Skeletal muscle tissue (tissue), 1 donor: ENCODE results near the gene INPP5A. TPM values are rescaled to one million over a fixed set of nuclear protein-coding genes. Genes with fewer than 3 reads are reported as not detected.

Experiments
- total RNA-seq: library from RNA; depleted of rRNA; stranded (reverse); fragments of >200 nt; gene quantifications from one replicate; pipeline ENCODE4 v1.2.3, GENCODE V29; 2014

The INPP5A gene
- total RNA-seq, 1 donor from 2014 or later: 50.6 TPM

Other genes starting within 250 kb of the INPP5A start
- 8.4 TPM for gene STK32C, start 229.8 kb upstream of the INPP5A start, total RNA-seq
- gene LRRC27, start 205.6 kb upstream of the INPP5A start, total RNA-seq: 2.6 TPM
- 11.0 TPM for gene PWWP2B, start 140.6 kb upstream of the INPP5A start, total RNA-seq
- gene NKX6-2, start 248.4 kb downstream of the INPP5A start, total RNA-seq: not detected